Pulmonary artery endothelial cell (primary cell): ENCODE measurements around the gene STRADB. TPM values are rescaled to one million over a fixed set of nuclear protein-coding genes. Genes with fewer than 3 reads are reported as not detected.
"Not testable (repeated sequence)": the region's sequence is repeated elsewhere in the genome, so short reads cannot be mapped to it uniquely, and the experiment has no call there.

Experiments used
- DNase-seq: peaks from one replicate; pipeline ENCODE4 v3.0.0-alpha.2; 2011; ENCODE audit warnings: low read depth, low spot score
- total RNA-seq: library from RNA; depleted of rRNA; stranded (reverse); fragments of >200 nt; gene quantifications from 2 replicates; pipeline ENCODE4 v1.2.3, GENCODE V29; 2014

Gene STRADB
- total RNA-seq, 1 donor from 2014 or later, result 21.5 TPM

GRCh38 chr2:201430322-201430721 lies 21.2 kb upstream of the STRADB start:
- DNase-seq, result not testable (repeated sequence)

- no peak for DNase-seq
These were observed 20.7 kb upstream of the STRADB start for GRCh38 chr2:201430839-201431238.

DNA sequence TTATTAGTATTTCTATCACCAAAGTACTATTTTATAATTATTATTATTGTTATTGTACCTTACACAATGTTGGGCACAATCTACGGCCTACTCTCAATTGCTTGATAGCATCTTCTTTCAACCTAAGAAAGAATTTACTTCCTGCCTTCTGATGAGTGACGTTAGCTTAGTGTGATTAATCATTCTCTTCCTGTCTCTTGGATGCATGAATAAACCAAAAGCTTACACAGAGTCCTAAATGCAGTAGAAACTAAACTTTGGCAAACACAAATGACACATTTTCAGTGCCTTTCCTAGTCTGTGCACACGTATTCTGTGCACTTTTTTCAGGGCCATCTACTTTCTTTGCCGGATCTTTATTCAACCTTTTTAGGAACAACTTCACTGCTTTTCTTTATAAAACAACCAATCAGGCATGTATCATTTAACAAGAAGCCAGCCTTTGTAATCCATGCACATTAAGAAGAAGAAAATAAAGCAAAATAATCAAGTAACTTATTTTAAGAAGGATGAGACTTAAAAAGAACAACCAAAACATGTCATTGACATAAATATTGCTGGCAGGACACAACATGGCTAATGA lies 19.4 kb upstream of the STRADB start:
- no peak for DNase-seq

DNA sequence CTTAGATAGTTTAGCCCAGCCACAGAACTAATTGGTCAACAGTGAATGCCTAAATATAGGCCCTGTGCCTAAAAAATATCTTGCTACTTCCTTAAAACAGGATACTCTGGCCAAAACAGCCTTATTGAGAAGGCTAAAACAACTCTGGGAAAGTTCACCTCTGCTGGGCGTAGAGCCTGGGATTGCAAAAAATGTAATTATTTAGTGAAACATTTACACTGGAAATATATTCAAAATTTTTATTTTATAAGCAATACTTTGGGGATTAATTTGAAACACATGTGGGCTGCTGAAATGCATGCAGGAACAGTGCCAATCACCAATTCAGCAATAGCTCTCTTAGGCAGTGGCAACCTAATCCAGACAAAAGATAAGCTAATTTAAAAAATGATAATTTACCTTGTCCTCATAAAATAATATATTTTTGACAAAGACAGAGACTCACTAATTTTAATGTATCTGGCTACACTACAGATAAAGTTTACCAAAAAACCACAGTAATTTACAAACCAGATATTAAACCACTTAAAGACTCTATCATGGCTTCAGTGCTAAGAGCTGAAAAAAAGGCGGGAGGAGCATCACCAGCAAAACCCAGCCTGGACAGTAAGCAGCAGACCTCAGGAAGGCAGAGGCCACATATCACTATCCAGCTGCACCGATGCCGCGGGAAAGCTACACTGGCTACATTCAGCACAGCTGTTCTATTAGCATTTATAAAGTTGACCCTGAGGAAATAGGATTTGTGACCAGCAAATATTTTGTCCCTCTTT lies 18.7 kb upstream of the STRADB start:
- DNase-seq, result no peak

- no peak for DNase-seq
These were observed 18.0 kb upstream of the STRADB start for GRCh38 chr2:201433394-201433995.

- DNase-seq, result no peak
These were observed 15.4 kb upstream of the STRADB start for GRCh38 chr2:201436141-201436540.

GRCh38 chr2:201439336-201439922 lies 12.1 kb upstream of the STRADB start:
- DNase-seq, result not testable (repeated sequence)

DNA sequence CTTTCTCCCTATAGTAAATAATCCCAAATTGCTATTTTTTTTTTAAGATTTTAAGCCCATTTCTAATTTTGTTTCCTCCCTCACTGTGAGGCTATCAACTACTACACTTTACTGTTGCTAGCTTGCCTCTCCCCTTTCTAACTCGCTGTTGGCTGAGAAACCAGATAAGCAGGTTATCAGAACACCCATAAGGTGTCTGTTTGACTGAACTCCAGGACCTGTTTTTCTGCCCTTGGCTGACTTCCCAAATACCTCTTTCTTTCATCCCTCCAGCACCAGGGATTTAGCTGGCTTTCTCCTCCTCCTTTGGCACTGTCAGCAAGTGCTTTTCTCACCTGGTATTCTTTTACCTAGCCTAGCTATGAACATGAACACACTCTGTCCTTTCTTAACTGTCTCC lies 11.4 kb upstream of the STRADB start:
- DNase-seq, result no peak

DNA sequence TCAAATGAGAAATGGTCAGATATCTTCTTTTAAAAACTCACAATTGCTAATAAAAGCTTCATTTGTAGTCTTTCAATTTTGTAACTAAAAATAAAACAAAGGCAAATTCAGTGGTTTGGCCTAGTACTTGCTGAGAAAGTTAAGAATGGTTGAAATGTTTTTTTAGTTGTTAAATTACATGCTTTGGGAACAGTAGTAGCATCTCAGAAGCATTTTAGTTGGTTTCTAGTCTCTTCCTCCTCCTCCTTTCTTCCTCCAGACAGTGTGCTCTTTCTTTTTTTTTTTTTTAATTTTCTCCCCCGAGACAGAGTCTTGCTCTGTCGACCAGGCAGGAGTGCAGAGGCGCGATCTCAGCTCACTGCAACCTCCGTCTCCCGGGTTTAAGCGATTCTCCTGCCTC lies 10.1 kb upstream of the STRADB start:
- no peak for DNase-seq

DNA sequence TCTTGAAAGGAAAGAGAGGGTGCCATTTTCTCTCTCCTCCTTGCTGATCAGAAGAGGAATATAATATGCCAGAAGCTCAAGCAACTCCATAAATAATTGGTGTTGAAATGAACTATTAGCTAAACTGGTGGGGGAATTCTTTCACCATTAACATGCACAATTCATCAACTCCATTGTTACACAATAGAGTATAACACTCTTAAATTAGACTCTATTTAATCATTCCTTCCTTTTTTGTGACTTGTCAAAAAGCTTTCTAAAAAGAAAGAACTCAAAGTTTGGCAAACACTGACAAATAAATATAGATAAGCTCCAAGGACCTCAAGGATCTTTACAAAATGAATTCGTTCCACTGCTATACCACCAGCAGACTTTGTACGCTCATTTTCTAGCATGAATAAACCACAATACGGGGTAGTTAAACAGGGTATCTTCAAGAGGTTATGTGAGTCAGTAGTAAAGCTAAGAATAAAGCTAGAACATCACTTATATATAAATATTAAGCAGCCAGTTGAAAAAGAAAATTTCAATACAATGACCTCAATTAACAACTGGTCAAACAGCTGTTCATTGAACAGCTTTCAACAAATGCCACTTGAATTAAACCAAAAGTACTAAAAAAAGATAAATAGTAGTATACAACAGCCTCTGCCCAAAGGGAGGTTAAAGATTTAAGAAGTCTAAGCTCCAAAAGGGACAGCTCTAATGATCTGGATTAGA lies 6.6 kb upstream of the STRADB start:
- DNase-seq, result no peak

DNA sequence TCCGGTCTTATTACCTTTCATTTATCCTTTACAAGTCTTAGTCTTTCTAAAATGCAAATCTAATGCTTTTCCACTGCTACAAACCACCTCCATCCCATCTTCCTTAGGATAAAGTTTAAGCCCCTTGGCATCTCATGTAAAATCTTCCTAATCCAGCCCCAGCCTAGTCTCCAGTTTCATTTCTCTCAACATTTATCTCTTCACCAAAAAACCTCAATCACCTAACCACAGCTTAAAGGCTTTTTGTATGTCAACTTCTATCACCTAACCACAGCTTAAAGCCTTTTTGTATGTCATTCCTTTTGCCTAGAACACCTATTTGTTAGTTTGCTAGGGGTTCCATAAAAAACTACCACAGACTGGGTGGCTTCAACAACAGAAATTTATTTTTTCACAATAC lies 4.5 kb upstream of the STRADB start:
- DNase-seq, result no peak

DNA sequence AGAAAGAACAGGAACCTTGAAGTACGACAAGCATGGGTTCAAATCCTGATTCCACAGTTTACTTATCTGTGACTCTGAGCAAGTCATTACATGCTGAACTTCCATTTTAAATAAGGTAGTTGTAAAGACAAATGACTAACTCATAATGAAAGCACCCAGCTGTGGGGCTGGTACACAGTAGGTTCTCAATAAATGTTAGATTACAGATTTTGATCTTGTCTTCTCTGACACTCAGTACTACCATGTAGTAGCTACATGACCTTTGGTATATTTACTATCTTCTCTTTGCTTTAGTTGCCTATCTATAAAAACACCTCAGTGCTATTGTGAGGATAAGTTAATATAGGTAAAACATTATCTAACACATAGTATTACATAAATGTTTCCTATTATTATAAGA lies 3.5 kb upstream of the STRADB start:
- no peak for DNase-seq

- DNase-seq, result no peak
These were observed 2.8 kb upstream of the STRADB start for GRCh38 chr2:201448701-201449100.

DNA sequence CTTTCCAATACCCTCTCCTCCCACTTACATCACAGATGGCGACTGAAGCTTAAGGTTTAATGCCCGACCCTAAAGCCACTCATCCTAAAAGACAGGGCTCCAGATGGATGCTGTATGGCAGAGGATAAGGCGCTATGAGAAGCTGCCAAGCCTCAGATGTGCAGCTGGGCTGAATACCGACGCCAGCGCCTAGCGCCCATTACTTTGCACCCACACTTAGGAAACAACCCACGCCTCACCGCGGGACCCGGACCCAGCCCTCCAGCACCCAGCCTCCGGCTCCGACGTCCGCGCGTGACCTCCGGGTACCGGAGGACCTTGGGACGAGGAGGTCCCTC lies 617 bp upstream of the STRADB start:
- no peak for DNase-seq

GRCh38 chr2:201452058-201452921 lies 750 bp downstream of the STRADB start:
- DNase-seq, result no peak

DNA sequence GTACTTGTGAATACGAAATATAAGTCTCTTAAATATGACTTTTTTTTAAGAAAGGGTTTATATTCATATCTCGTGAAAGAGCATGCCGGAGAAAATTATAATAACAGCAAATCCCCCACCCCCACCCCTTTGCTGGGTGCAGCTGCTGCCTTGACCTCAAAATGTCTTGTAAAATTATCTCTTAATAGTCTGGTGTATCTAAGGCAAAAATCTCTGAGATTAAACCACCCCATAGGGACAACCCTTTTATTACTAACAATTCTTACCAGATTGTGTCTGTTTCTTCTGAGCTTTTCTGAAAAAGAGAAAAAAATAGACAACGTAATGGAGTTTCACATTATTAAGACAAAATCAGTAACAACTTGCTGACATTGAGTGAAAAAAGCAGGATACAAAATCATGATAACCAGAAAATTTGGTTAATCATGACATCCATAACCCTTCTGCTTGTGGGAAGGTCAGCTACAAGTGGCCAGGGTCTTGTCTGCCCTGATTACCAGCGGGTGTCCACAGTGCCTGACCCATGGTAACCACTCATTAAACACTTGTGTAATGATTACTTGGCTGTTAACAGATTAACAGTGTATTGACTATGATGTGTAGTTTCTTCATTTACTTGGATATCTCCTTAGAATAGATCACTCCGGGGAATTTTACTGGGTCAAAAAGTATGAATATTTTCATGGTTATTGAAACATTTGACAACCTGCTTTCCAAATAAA lies 1.5 kb downstream of the STRADB start:
- no peak for DNase-seq

- no peak for DNase-seq
These were observed 6.8 kb downstream of the STRADB start for GRCh38 chr2:201458381-201458780.

GRCh38 chr2:201460532-201460931 lies 9.0 kb downstream of the STRADB start:
- no peak for DNase-seq

DNA sequence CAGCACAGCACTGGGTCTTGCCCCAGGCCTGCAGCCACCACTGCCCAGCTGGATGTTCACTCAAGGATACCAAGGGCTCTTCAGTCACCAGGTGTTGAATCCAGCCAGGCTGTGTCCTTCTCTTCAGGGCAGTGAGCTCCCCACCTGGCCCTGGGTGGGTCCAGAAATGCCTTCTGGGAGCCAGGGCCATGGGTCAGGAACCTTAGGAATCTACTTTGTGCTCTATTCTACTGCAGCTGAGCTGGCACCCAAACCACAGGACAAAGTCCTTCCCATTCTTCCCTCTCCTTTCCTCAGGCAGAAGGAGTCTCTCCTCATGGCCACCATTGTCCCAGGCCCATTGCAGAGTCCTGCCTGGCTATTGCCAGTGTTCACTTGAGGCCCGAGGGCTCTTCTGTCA lies 13.0 kb downstream of the STRADB start:
- no peak for DNase-seq

DNA sequence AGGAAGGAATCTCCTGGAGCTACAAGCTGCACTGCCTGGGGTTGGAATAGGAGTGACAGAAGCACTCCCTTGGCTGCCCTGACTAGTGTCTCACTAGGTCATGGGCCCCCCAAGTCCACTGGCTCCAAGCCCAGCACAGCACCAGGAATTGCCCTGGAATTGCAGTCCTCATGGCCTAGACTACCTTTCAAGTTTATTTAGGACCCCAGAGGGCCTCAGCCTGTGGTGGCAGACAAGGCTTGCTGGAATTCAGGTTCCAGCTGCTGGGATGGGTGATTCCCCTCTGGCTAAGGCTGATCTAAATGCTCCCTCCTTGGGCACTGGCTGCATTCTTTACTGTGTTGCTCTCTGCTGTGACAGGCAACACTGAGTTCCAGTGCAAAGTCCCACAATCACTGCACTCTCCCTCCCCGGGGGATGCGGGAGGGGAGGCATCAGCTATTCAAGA lies 14.0 kb downstream of the STRADB start:
- no peak for DNase-seq
